Measurements from ENCODE around the gene ZNF764.
"Not testable (repeated sequence)": the region's sequence is repeated elsewhere in the genome, so short reads cannot be mapped to it uniquely, and the experiment has no call there.

The ZNF764 gene

GRCh38 chr16:30557957-30558788 lies at the start of gene ZNF764:
ZNF764 (minus strand) TSS chr16:30558374; CDS start chr16:30558182, 192 bp downstream.
- peak; percentile 99 for DNase-seq (ENCODE audit: low spot score)

- DNase-seq (ENCODE audit: low spot score), result no peak
These were observed 47.8 kb upstream of the ZNF764 start for GRCh38 chr16:30606004-30606403.

GRCh38 chr16:30605158-30605557 lies 47.0 kb upstream of the ZNF764 start:
- no peak for DNase-seq (ENCODE audit: low spot score)

- DNase-seq (ENCODE audit: low spot score), result no peak
These were observed 46.3 kb upstream of the ZNF764 start for GRCh38 chr16:30604316-30604947.

GRCh38 chr16:30603945-30604315 lies 45.8 kb upstream of the ZNF764 start:
- DNase-seq (ENCODE audit: low spot score), result no peak

- DNase-seq (ENCODE audit: low spot score), result no peak
These were observed 44.6 kb upstream of the ZNF764 start for GRCh38 chr16:30602616-30603277.

- DNase-seq (ENCODE audit: low spot score), result no peak
These were observed 43.8 kb upstream of the ZNF764 start for GRCh38 chr16:30601966-30602365.

GRCh38 chr16:30600929-30601328 lies 42.8 kb upstream of the ZNF764 start:
- no peak for DNase-seq (ENCODE audit: low spot score)

- no peak for DNase-seq (ENCODE audit: low spot score)
These were observed 42.0 kb upstream of the ZNF764 start for GRCh38 chr16:30600215-30600614.

- DNase-seq (ENCODE audit: low spot score), result no peak
These were observed 34.7 kb upstream of the ZNF764 start for GRCh38 chr16:30592871-30593270.

GRCh38 chr16:30590869-30591268 lies 32.7 kb upstream of the ZNF764 start:
- DNase-seq (ENCODE audit: low spot score), result not testable (repeated sequence)

GRCh38 chr16:30589582-30589981 lies 31.4 kb upstream of the ZNF764 start:
- not testable (repeated sequence) for DNase-seq (ENCODE audit: low spot score)

- DNase-seq (ENCODE audit: low spot score), result no peak
These were observed 30.5 kb upstream of the ZNF764 start for GRCh38 chr16:30588651-30589050.

GRCh38 chr16:30585400-30586191 lies 27.4 kb upstream of the ZNF764 start, which contains the start of gene ZNF785:
ZNF785 (minus strand) TSS chr16:30585697; CDS start chr16:30585611, 86 bp downstream.
- peak; percentile 95 for DNase-seq (ENCODE audit: low spot score)

GRCh38 chr16:30585022-30585399 lies 26.8 kb upstream of the ZNF764 start:
- DNase-seq (ENCODE audit: low spot score), result no peak

GRCh38 chr16:30582611-30583340 lies 24.6 kb upstream of the ZNF764 start:
- no peak for DNase-seq (ENCODE audit: low spot score)

- no peak for DNase-seq (ENCODE audit: low spot score)
These were observed 23.3 kb upstream of the ZNF764 start for GRCh38 chr16:30581457-30581856.

GRCh38 chr16:30574678-30575077 lies 16.5 kb upstream of the ZNF764 start:
- no peak for DNase-seq (ENCODE audit: low spot score)

GRCh38 chr16:30571445-30572322 lies 13.5 kb upstream of the ZNF764 start, which contains the start of gene ZNF688:
ZNF688 (minus strand) TSS chr16:30571714; CDS start chr16:30571629, 85 bp downstream.
- DNase-seq (ENCODE audit: low spot score), result peak; percentile 89
